NB4 (cell line): ENCODE results near the gene ACAT1.
"Not testable (repeated sequence)": the region's sequence is repeated elsewhere in the genome, so short reads cannot be mapped to it uniquely, and the experiment has no call there.

Experiments
- CTCF ChIP-seq: IDR thresholded peaks from one replicate; pipeline ENCODE4 v1.5.1; 2012; ENCODE audit warnings: low read depth, low read length
- POLR2A ChIP-seq: IDR thresholded peaks from 2 replicates; pipeline ENCODE4 v1.6.1; 2011; ENCODE audit warnings: mild to moderate bottlenecking; ENCODE audit not compliant: insufficient read length; ENCODE audit errors: extremely low read depth

GRCh38 chr11:108162878-108163277 is 41.5 kb downstream of the ACAT1 start:
- not testable (repeated sequence) for TF ChIP-seq CTCF, POLR2A
